B cell (primary cell): ENCODE results near the gene PCSK6. TPM values are rescaled to one million over a fixed set of nuclear protein-coding genes. Genes with fewer than 3 reads are reported as not detected.

Source experiments
- ATAC-seq: fragments of 200-7000 bp; cut with Tn5 transposase; one replicate; pipeline ENCODE4 v1.10.0; 2021; ENCODE audit warnings: low read depth, mild to moderate bottlenecking, moderate number of reproducible peaks, moderate library complexity
- CTCF ChIA-PET: fragments of 350-600 bp; sonication (Branson Sonifier 250); formaldehyde crosslinking; loops from one replicate; lab custom pipeline; 2021; ENCODE audit warnings: antibody characterized with exemption, inconsistent platforms; lab: Charles Lee
- POLR2A ChIA-PET: fragments of 350-600 bp; sonication (Branson Sonifier 250); formaldehyde crosslinking; loops from one replicate; lab custom pipeline; 2021; ENCODE audit warnings: antibody characterized with exemption; lab: Charles Lee
- DNase-seq: peaks from one replicate; pipeline ENCODE4 v3.0.0; 2013
- H2AFZ ChIP-seq: 2 replicates; pipeline ENCODE4 v1.6.1; 2012; ENCODE audit warnings: mild to moderate bottlenecking, low read depth, low read length; ENCODE audit not compliant: insufficient read depth, poor library complexity, severe bottlenecking
- H3K27ac ChIP-seq, 2 donors: 1 replicate in 1 of 2; 2 replicates in 1 of 2; pipeline ENCODE4 v1.5.1; 2012 to 2013; ENCODE audit warnings: low read length in 2 of 2, mild to moderate bottlenecking in 2 of 2, moderate library complexity in 1 of 2
- H3K27me3 ChIP-seq, 4 experiments: fragments of 200-600 bp in 1 of 4; sonication (generic) in 1 of 4; replicated peaks in 1 of 4; 1 replicate in 2 of 4; 2 replicates in 2 of 4; pipeline versions ENCODE4 v1.6.1 to v1.7.0; 2013 to 2016; ENCODE audit warnings: low read length in 3 of 4, mild to moderate bottlenecking in 2 of 4, mixed read lengths in 1 of 4, moderate library complexity in 1 of 4; ENCODE audit not compliant: insufficient read depth in 4 of 4, control insufficient read depth in 3 of 4; ENCODE audit errors: control extremely low read depth in 1 of 4
- H3K36me3 ChIP-seq, 2 experiments: replicated peaks in 1 of 2; 1 replicate in 1 of 2; 2 replicates in 1 of 2; pipeline versions ENCODE4 v1.6.1 to v1.7.1; 2013; ENCODE audit warnings: low read length in 1 of 2; ENCODE audit not compliant: insufficient read depth in 2 of 2, control insufficient read depth in 1 of 2; ENCODE audit errors: control extremely low read depth in 1 of 2, extremely low read depth in 1 of 2
- H3K4me1 ChIP-seq, 2 donors: fragments of 200-600 bp in 1 of 2; sonication (generic) in 1 of 2; 1 replicate in 1 of 2; 2 replicates in 1 of 2; pipeline versions ENCODE4 v1.5.1 to v1.6.1; 2013 to 2017; ENCODE audit warnings: low read length in 2 of 2; ENCODE audit not compliant: control insufficient read depth in 2 of 2, insufficient read depth in 2 of 2
- H3K4me2 ChIP-seq: replicated peaks from 2 replicates; pipeline ENCODE3; 2012; ENCODE audit warnings: mild to moderate bottlenecking, low read depth, low read length; ENCODE audit not compliant: poor library complexity, severe bottlenecking
- H3K4me3 ChIP-seq, 5 experiments: fragments of 200-600 bp in 1 of 5; sonication (generic) in 1 of 5; 1 replicate in 3 of 5; 2 replicates in 2 of 5; pipeline versions ENCODE4 v1.5.1 to v1.7.0; 2011 to 2016; ENCODE audit warnings: low read length in 4 of 5, mild to moderate bottlenecking in 4 of 5, low read depth in 2 of 5, control low read depth in 1 of 5, moderate library complexity in 1 of 5; ENCODE audit not compliant: insufficient read depth in 1 of 5; ENCODE audit errors: control extremely low read depth in 1 of 5, extremely low read depth in 1 of 5
- H3K79me2 ChIP-seq: fragments of 200-600 bp; sonication (generic); one replicate; pipeline ENCODE4 v1.6.0; 2016; ENCODE audit warnings: low read length; ENCODE audit not compliant: control insufficient read depth, insufficient read depth
- H3K9ac ChIP-seq: fragments of 200-600 bp; sonication (generic); 2 replicates; pipeline ENCODE4 v1.6.1; 2017; ENCODE audit warnings: mild to moderate bottlenecking, low read length, moderate library complexity
- H3K9me3 ChIP-seq, 3 donors: one replicate each; pipeline versions ENCODE4 v1.6.1 to v1.7.1; 2013; ENCODE audit warnings: low read length in 2 of 3; ENCODE audit not compliant: control insufficient read depth in 2 of 3, insufficient read depth in 1 of 3; ENCODE audit errors: control extremely low read depth in 1 of 3
- H4K20me1 ChIP-seq: 2 replicates; pipeline ENCODE4 v1.6.0; 2012; ENCODE audit warnings: mild to moderate bottlenecking, low read length; ENCODE audit not compliant: insufficient read depth, control insufficient read depth, poor library complexity, severe bottlenecking
- H3K27ac Mint-ChIP-seq: one replicate; pipeline ENCODE4 v1.8.0; 2021; ENCODE audit warnings: mixed read lengths
- H3K27me3 Mint-ChIP-seq: one replicate; pipeline ENCODE4 v1.8.0; 2021; ENCODE audit warnings: mixed read lengths
- H3K4me1 Mint-ChIP-seq: one replicate; pipeline ENCODE4 v1.8.0; 2021; ENCODE audit warnings: mixed read lengths
- H3K4me3 Mint-ChIP-seq: one replicate; pipeline ENCODE4 v1.8.0; 2021; ENCODE audit warnings: mixed read lengths
- H3K9me3 Mint-ChIP-seq: one replicate; pipeline ENCODE4 v1.8.0; 2022; ENCODE audit warnings: mixed read lengths; ENCODE audit not compliant: insufficient read depth
- EZH2 ChIP-seq: IDR thresholded peaks from 2 replicates; pipeline ENCODE4 v1.6.1; 2012; ENCODE audit warnings: borderline replicate concordance, low read depth, mild to moderate bottlenecking, moderate library complexity, low read length; ENCODE audit not compliant: insufficient read depth, poor library complexity, severe bottlenecking
- WGBS: methylation state at CpG from one replicate; pipeline ENCODE4 v1.1.5; 2013; ENCODE audit warnings: missing lambda C conversion rate; ENCODE audit not compliant: insufficient coverage; 5-methylcytosine and 5-hydroxymethylcytosine counted together
- intact Hi-C: fragments of 100-400 bp; cut with micrococcal nuclease; formaldehyde crosslinking; loops from one replicate; pipeline ENCODE4 v1.10.0; 2022
- polyA plus RNA-seq: library from polyadenylated mRNA; depleted of rRNA; stranded (reverse); fragments of >200 nt; gene quantifications from 2 replicates; pipeline ENCODE4 v1.2.3, GENCODE V29; 2012
- total RNA-seq, 2 donors: library from RNA; stranded (reverse); fragments of 120-200 nt in 1 of 2; gene quantifications; 1 replicate in 1 of 2; 2 replicates in 1 of 2; pipeline versions ENCODE4 v1.2.3 to v1.2.4, GENCODE V29; 2013 to 2022
- TF ChIP-seq, protein P1 (sequence below): fragments of 200-600 bp; IDR thresholded peaks from one replicate; pipeline ENCODE4 v1.8.0; 2022; ENCODE audit warnings: antibody characterized with exemption, mild to moderate bottlenecking

PCSK6 gene
- total and polyA plus RNA-seq, 2 donors (not counting 1 experiment from before 2014, with no cell fraction given) = 0.66 to 1.6 TPM

DNA sequence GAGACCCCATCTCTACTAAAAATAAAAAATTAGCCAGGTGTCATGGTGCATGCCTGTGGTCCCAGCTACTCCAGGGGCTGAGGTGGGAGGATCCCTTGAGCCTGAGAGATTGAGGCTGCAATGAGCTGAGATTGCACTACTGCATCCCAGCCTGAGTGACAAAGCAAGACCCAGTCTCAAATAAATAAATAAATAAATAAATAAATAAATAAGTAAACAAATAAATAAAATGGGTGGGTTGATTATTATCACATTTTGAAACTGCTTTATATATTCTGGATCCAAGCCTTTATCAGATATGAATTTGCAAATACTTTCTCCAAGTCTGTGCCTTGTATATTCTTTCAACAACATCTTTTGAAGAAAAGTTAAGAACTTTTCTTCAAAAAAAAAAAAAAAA lies 22.2 kb upstream of the PCSK6 start:
- Histone ChIP-seq H3K9ac (no peak overlapping the region), H3K27me3 (no peaks in the 10 kb centered on the region), H2AFZ (no peak overlapping the region), H3K9me3 (peaks cover 0 to 2% (median 2%) of the 10 kb centered on the region in 3 donors), H3K4me3 (no peak overlapping the region), H3K4me1 (no peaks in the 10 kb centered on the region), H3K36me3 (no peaks in the 10 kb centered on the region), H3K4me2 (no peak overlapping the region), H3K27ac (no peak overlapping the region), H4K20me1 (no peaks in the 10 kb centered on the region), H3K79me2 (no peaks in the 10 kb centered on the region)
- no peak for DNase-seq
- CTCF ChIA-PET = no interaction called here
- H3K9me3 Mint-ChIP-seq = peaks cover 10% of the 10 kb centered on the region
- no peak overlapping the region for H3K4me3 Mint-ChIP-seq
- no peaks in the 10 kb centered on the region for H3K4me1 Mint-ChIP-seq
- no peak overlapping the region for H3K27ac Mint-ChIP-seq
- POLR2A ChIA-PET = no interaction called here
- peaks cover 43% of the 10 kb centered on the region for H3K27me3 Mint-ChIP-seq
- ATAC-seq = no peak
- TF ChIP-seq, protein P1, sequence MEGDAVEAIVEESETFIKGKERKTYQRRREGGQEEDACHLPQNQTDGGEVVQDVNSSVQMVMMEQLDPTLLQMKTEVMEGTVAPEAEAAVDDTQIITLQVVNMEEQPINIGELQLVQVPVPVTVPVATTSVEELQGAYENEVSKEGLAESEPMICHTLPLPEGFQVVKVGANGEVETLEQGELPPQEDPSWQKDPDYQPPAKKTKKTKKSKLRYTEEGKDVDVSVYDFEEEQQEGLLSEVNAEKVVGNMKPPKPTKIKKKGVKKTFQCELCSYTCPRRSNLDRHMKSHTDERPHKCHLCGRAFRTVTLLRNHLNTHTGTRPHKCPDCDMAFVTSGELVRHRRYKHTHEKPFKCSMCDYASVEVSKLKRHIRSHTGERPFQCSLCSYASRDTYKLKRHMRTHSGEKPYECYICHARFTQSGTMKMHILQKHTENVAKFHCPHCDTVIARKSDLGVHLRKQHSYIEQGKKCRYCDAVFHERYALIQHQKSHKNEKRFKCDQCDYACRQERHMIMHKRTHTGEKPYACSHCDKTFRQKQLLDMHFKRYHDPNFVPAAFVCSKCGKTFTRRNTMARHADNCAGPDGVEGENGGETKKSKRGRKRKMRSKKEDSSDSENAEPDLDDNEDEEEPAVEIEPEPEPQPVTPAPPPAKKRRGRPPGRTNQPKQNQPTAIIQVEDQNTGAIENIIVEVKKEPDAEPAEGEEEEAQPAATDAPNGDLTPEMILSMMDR = no peak
- intact Hi-C loops = no loop called here

DNA sequence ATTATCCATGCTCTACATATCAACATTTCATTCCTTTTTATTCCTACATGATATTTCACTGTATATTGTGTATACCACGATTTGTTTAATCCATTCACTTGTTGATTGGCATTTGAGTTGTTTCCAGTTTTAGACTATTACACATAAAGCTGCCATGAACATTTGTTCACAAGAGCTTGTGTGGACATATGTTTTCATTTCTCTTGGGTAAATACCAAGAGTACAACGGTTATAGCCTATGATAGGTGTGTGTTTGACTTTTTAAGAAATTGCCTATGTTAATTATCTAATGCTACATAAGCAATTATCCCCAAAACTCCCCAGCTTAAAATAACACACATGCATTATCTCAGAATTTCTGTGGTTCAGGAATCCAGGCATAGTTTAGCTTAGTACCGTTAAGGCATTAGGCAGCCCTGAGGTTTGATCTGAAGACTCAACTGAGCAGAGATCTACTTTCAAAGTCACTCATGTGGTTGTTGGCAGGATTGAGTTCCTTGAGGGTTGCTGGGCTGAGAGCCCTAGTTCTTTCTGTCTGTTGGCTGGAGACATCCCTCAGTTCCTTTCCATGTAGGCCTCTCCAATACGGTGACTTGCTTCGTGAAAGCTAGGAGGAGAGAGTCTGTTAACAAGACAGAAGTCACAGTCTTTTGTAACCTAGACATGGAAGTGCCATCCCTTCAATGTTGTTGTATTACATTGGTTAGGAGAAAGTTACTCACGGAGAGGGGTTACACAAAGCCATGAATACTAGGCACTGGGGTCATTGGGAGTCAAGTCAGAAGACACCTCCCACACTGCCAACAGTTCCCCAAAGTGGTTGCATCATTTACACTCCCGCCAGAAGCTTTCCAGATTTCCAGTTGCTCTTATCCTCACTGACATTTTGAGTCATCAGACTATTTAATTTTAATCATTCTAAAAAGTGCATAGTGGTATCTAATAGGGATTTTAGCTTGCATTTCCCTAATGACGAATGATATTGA lies 21.0 kb upstream of the PCSK6 start:
- H3K4me1 Mint-ChIP-seq = no peaks in the 10 kb centered on the region
- WGBS = 100% methylated on average over 3 of the region's 8 CpGs
- ATAC-seq = no peak
- TF ChIP-seq, protein P1 = no peak
- no peak for TF ChIP-seq EZH2
- Histone ChIP-seq H3K4me3 (no peak overlapping the region), H2AFZ (no peak overlapping the region), H3K79me2 (no peaks in the 10 kb centered on the region), H3K4me2 (no peak overlapping the region), H3K27me3 (no peaks in the 10 kb centered on the region), H3K9me3 (peaks cover 0 to 1% (median 0%) of the 10 kb centered on the region in 3 donors), H3K27ac (no peak overlapping the region), H3K36me3 (no peaks in the 10 kb centered on the region), H4K20me1 (no peaks in the 10 kb centered on the region), H3K9ac (no peak overlapping the region), H3K4me1 (no peaks in the 10 kb centered on the region)
- no peak overlapping the region for H3K27ac Mint-ChIP-seq
- peaks cover 47% of the 10 kb centered on the region for H3K27me3 Mint-ChIP-seq
- H3K4me3 Mint-ChIP-seq = no peak overlapping the region
- H3K9me3 Mint-ChIP-seq = peaks cover 1% of the 10 kb centered on the region
- intact Hi-C loops = no loop called here
- no peak for DNase-seq
- POLR2A ChIA-PET = no interaction called here
- CTCF ChIA-PET = interaction anchor here (0.6 kb wide), 1 partner anchor 22 kb away, joined by 4 read pairs; no protein-coding TSS in a partner anchor
